ENCODE measurements around the gene CDRT4.

GRCh38 chr17:15457723-15458094 lies 9.7 kb downstream of the CDRT4 start:
- no peak for TF ChIP-seq POLR2AphosphoS5 (IDR thresholded peaks at IDR 0.05; ENCODE audit: low read length)
- no peak for TF ChIP-seq CTCF (IDR thresholded peaks at IDR 0.05 in 2 of 3, conservative IDR thresholded peaks at IDR 0.05 in 1 of 3; ENCODE audit: control insufficient read depth in 2 of 3, extremely low read depth in 1 of 3, insufficient read depth in 1 of 3, low read depth in 3 of 3, low read length in 3 of 3)
- TF ChIP-seq REST (IDR thresholded peaks at IDR 0.05; ENCODE audit: low read depth, low read length): no peak
- no peak for TF ChIP-seq HDAC6 (IDR thresholded peaks at IDR 0.05; ENCODE audit: unreplicated experiment)
- no peak for TF ChIP-seq POLR2A (IDR thresholded peaks at IDR 0.05; ENCODE audit: low read depth, low read length)
- TF ChIP-seq PBX3 (IDR thresholded peaks at IDR 0.05; ENCODE audit: insufficient replicate concordance, low read depth, low read length): no peak
